WTC11 (cell line): ENCODE data around the gene ENPP7. TPM values are rescaled to one million over a fixed set of nuclear protein-coding genes. Genes with fewer than 3 reads are reported as not detected.

Experiments
- ATAC-seq: fragments of 200-7000 bp; cut with Tn5 transposase; 2 replicates; pipeline ENCODE4 v1.10.0; 2021; ENCODE audit warnings: mild to moderate bottlenecking, moderate library complexity
- CTCF ChIA-PET: fragments of 300-600 bp; sonication (Branson Sonifier 250); formaldehyde crosslinking; loops from one replicate; lab custom pipeline; 2021; ENCODE audit warnings: antibody characterized with exemption; lab: Charles Lee
- POLR2A ChIA-PET: fragments of 350-600 bp; sonication (Branson Sonifier 250); formaldehyde crosslinking; loops from one replicate; lab custom pipeline; 2021; ENCODE audit warnings: antibody characterized with exemption; lab: Charles Lee
- DNase-seq: peaks from one replicate; pipeline ENCODE4 v3.0.0; 2021; ENCODE audit warnings: low spot score
- H3K27ac Mint-ChIP-seq: 2 replicates; pipeline ENCODE4 v1.8.0; 2021; ENCODE audit warnings: mixed read lengths
- H3K27me3 Mint-ChIP-seq: 2 replicates; pipeline ENCODE4 v1.8.0; 2021; ENCODE audit warnings: low read depth, mild to moderate bottlenecking, moderate library complexity, mixed read lengths
- H3K36me3 Mint-ChIP-seq: 2 replicates; pipeline ENCODE4 v1.8.0; 2021; ENCODE audit warnings: mixed read lengths
- H3K4me1 Mint-ChIP-seq: 2 replicates; pipeline ENCODE4 v1.8.0; 2022; ENCODE audit warnings: mixed read lengths
- H3K4me3 Mint-ChIP-seq: 2 replicates; pipeline ENCODE4 v1.8.0; 2021; ENCODE audit warnings: mild to moderate bottlenecking, moderate library complexity, mixed read lengths
- H3K9me3 Mint-ChIP-seq: 2 replicates; pipeline ENCODE4 v1.8.0; 2021; ENCODE audit warnings: mixed read lengths
- CREB1 ChIP-seq: sonication (generic); formaldehyde crosslinking; IDR thresholded peaks from 2 replicates; pipeline ENCODE4 v1.8.0; 2023; ENCODE audit warnings: mild to moderate bottlenecking, missing genetic modification reagents
- CREM ChIP-seq: sonication (generic); formaldehyde crosslinking; IDR thresholded peaks from 2 replicates; pipeline ENCODE4 v1.8.1; 2022; ENCODE audit warnings: mild to moderate bottlenecking, missing genetic modification reagents, moderate library complexity
- GRHL2 ChIP-seq: fragments of 250-450 bp; sonication (Bioruptor Pico); IDR thresholded peaks from 2 replicates; pipeline ENCODE4 v1.8.0; 2022; ENCODE audit warnings: mild to moderate bottlenecking, moderate library complexity; ENCODE audit not compliant: insufficient replicate concordance, severe bottlenecking
- IRF2 ChIP-seq: sonication (generic); formaldehyde crosslinking; IDR thresholded peaks from 2 replicates; pipeline ENCODE4 v1.8.0; 2022; ENCODE audit warnings: low read depth, missing genetic modification reagents, borderline replicate concordance
- KAT7 ChIP-seq: sonication (generic); formaldehyde crosslinking; IDR thresholded peaks from 2 replicates; pipeline ENCODE4 v1.8.1; 2023; ENCODE audit warnings: missing genetic modification reagents, mild to moderate bottlenecking, borderline replicate concordance
- NFATC4 ChIP-seq: fragments of 250-450 bp; sonication (Bioruptor Pico); IDR thresholded peaks from 2 replicates; pipeline ENCODE4 v1.9.0; 2021; ENCODE audit warnings: mild to moderate bottlenecking
- PRRX2 ChIP-seq: fragments of 250-450 bp; sonication (Bioruptor Pico); IDR thresholded peaks from 2 replicates; pipeline ENCODE4 v1.8.0; 2021; ENCODE audit warnings: mild to moderate bottlenecking
- TCF7 ChIP-seq: sonication (generic); formaldehyde crosslinking; IDR thresholded peaks from 2 replicates; pipeline ENCODE4 v1.8.0; 2022; ENCODE audit warnings: mild to moderate bottlenecking, low read depth, missing genetic modification reagents, moderate library complexity
- ZNF121 ChIP-seq: sonication (generic); formaldehyde crosslinking; IDR thresholded peaks from 2 replicates; pipeline ENCODE4 v1.8.0; 2023; ENCODE audit warnings: missing genetic modification reagents
- ZNF232 ChIP-seq: sonication (generic); formaldehyde crosslinking; IDR thresholded peaks from 2 replicates; pipeline ENCODE4 v1.8.0; 2022; ENCODE audit warnings: mild to moderate bottlenecking, missing genetic modification reagents
- ZNF416 ChIP-seq: fragments of 250-450 bp; sonication (Bioruptor Pico); IDR thresholded peaks from 2 replicates; pipeline ENCODE4 v1.9.0; 2021; ENCODE audit warnings: mild to moderate bottlenecking, inconsistent platforms
- total RNA-seq: library from RNA; stranded (reverse); gene quantifications from 3 replicates; pipeline ENCODE4 v1.2.3, GENCODE V29; 2021
- TF ChIP-seq, protein P1 (sequence below): sonication (generic); formaldehyde crosslinking; IDR thresholded peaks from 2 replicates; pipeline ENCODE4 v1.8.1; 2022; ENCODE audit warnings: missing genetic modification reagents, borderline replicate concordance
- TF ChIP-seq, protein P2 (sequence below): fragments of 200-600 bp; IDR thresholded peaks from 2 replicates; pipeline ENCODE4 v1.8.0; 2022; ENCODE audit warnings: antibody characterized with exemption
- TF ChIP-seq, protein P3 (sequence below): fragments of 250-450 bp; sonication (Bioruptor Pico); IDR thresholded peaks from 2 replicates; pipeline ENCODE4 v1.9.0; 2021; ENCODE audit warnings: mild to moderate bottlenecking, borderline replicate concordance
- TF ChIP-seq, protein P4 (sequence below): fragments of 250-450 bp; sonication (Bioruptor Pico); IDR thresholded peaks from 2 replicates; pipeline ENCODE4 v1.9.0; 2021; ENCODE audit warnings: moderate library complexity, mild to moderate bottlenecking, inconsistent platforms, borderline replicate concordance

The ENPP7 gene
- total RNA-seq, 1 experiment from 2014 or later, result not detected

DNA sequence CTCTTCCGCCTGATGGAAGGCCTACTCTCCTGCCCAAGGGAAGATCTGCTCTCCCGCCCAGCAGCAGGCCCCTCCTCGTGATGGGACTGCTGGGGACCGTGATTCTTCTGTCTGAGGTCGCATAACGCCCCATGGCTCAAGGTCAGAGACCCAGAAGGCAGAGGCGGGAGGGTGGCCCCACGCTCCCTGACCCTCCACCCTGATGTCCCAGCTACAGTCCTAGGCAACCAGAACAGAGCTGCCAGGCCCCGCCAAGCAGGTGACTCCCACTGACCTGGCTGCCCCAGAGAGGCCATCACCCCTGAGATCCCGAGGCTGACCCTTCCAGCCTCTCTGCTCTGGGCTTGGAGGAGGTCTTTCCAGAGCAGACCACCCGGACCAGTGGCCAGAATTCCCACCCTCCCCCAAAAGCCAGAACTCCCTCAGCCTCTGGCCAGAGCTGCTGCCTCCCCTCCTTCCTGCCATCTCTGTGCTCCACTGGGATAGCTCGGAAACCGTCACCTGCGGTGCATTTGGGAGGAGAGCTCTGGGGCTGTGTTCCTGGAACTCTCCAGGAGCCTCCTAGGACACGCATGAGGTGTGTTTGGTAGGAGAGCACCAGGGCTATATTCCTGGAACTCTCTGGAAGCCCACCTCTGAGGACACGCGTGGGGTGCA is 7.3 kb downstream of the ENPP7 start:
- ChIA-PET POLR2A (no interaction called here), CTCF (interaction anchor here (0.7 to 5.6 kb wide), 4 partner anchors 15 to 98 kb away, joined by 3 to 65 read pairs (median 4); no protein-coding TSS in a partner anchor)
- ATAC-seq, result no peak
- Mint-ChIP-seq H3K27ac (no peak overlapping the region), H3K27me3 (peaks cover 36% of the 10 kb centered on the region), H3K9me3 (no peaks in the 10 kb centered on the region), H3K4me3 (no peak overlapping the region), H3K36me3 (no peaks in the 10 kb centered on the region), H3K4me1 (no peaks in the 10 kb centered on the region)
- no peak for TF ChIP-seq PRRX2
- TF ChIP-seq, protein P1, sequence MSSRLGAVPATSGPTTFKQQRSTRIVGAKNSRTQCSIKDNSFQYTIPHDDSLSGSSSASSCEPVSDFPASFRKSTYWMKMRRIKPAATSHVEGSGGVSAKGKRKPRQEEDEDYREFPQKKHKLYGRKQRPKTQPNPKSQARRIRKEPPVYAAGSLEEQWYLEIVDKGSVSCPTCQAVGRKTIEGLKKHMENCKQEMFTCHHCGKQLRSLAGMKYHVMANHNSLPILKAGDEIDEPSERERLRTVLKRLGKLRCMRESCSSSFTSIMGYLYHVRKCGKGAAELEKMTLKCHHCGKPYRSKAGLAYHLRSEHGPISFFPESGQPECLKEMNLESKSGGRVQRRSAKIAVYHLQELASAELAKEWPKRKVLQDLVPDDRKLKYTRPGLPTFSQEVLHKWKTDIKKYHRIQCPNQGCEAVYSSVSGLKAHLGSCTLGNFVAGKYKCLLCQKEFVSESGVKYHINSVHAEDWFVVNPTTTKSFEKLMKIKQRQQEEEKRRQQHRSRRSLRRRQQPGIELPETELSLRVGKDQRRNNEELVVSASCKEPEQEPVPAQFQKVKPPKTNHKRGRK (CRISPR knock-in tag), result no peak
- TF ChIP-seq KAT7 (CRISPR knock-in tag), result no peak
- TF ChIP-seq, protein P2, sequence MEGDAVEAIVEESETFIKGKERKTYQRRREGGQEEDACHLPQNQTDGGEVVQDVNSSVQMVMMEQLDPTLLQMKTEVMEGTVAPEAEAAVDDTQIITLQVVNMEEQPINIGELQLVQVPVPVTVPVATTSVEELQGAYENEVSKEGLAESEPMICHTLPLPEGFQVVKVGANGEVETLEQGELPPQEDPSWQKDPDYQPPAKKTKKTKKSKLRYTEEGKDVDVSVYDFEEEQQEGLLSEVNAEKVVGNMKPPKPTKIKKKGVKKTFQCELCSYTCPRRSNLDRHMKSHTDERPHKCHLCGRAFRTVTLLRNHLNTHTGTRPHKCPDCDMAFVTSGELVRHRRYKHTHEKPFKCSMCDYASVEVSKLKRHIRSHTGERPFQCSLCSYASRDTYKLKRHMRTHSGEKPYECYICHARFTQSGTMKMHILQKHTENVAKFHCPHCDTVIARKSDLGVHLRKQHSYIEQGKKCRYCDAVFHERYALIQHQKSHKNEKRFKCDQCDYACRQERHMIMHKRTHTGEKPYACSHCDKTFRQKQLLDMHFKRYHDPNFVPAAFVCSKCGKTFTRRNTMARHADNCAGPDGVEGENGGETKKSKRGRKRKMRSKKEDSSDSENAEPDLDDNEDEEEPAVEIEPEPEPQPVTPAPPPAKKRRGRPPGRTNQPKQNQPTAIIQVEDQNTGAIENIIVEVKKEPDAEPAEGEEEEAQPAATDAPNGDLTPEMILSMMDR, result no peak
- TF ChIP-seq, protein P3, sequence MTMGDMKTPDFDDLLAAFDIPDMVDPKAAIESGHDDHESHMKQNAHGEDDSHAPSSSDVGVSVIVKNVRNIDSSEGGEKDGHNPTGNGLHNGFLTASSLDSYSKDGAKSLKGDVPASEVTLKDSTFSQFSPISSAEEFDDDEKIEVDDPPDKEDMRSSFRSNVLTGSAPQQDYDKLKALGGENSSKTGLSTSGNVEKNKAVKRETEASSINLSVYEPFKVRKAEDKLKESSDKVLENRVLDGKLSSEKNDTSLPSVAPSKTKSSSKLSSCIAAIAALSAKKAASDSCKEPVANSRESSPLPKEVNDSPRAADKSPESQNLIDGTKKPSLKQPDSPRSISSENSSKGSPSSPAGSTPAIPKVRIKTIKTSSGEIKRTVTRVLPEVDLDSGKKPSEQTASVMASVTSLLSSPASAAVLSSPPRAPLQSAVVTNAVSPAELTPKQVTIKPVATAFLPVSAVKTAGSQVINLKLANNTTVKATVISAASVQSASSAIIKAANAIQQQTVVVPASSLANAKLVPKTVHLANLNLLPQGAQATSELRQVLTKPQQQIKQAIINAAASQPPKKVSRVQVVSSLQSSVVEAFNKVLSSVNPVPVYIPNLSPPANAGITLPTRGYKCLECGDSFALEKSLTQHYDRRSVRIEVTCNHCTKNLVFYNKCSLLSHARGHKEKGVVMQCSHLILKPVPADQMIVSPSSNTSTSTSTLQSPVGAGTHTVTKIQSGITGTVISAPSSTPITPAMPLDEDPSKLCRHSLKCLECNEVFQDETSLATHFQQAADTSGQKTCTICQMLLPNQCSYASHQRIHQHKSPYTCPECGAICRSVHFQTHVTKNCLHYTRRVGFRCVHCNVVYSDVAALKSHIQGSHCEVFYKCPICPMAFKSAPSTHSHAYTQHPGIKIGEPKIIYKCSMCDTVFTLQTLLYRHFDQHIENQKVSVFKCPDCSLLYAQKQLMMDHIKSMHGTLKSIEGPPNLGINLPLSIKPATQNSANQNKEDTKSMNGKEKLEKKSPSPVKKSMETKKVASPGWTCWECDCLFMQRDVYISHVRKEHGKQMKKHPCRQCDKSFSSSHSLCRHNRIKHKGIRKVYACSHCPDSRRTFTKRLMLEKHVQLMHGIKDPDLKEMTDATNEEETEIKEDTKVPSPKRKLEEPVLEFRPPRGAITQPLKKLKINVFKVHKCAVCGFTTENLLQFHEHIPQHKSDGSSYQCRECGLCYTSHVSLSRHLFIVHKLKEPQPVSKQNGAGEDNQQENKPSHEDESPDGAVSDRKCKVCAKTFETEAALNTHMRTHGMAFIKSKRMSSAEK (CRISPR knock-in tag), result no peak
- DNase-seq, result no peak

DNA sequence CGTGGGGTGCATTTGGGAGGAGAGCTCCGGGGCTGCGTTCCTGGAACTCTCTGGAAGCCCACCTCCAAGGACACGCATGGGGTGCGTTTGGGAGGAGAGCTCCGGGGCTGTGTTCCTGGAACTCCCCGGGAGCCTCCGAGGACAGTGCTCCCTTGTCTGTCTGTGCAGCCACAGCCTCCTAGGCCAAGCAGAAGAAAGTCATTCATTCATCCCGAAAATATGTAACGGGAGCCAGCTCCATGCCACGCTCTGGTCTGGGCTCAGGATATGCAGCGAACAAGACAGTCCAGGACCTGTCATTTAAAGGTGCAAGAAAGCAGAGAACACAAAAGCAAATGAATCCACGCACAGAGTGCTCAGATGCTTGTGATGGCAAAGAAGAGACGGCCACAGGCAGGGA is 7.9 kb downstream of the ENPP7 start:
- Mint-ChIP-seq H3K27me3 (peaks cover 40% of the 10 kb centered on the region), H3K27ac (no peak overlapping the region), H3K4me3 (no peak overlapping the region), H3K9me3 (no peaks in the 10 kb centered on the region), H3K36me3 (no peaks in the 10 kb centered on the region), H3K4me1 (no peaks in the 10 kb centered on the region)
- CTCF ChIA-PET, result interaction anchor here (0.7 to 9.3 kb wide), 5 partner anchors 16 to 97 kb away, joined by 3 to 165 read pairs (median 4); no protein-coding TSS in a partner anchor
- TF ChIP-seq NFATC4 (CRISPR knock-in tag), result no peak
- TF ChIP-seq TCF7, result no peak
- TF ChIP-seq ZNF416 (CRISPR knock-in tag), result no peak
- no peak for TF ChIP-seq GRHL2
- TF ChIP-seq, protein P4, sequence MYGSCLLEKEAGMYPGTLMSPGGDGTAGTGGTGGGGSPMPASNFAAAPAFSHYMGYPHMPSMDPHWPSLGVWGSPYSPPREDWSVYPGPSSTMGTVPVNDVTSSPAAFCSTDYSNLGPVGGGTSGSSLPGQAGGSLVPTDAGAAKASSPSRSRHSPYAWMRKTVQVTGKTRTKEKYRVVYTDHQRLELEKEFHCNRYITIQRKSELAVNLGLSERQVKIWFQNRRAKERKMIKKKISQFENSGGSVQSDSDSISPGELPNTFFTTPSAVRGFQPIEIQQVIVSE (CRISPR knock-in tag), result no peak
- TF ChIP-seq IRF2 (CRISPR knock-in tag), result no peak
- TF ChIP-seq CREM, result no peak
- TF ChIP-seq CREB1 (CRISPR knock-in tag), result no peak
- TF ChIP-seq ZNF232 (CRISPR knock-in tag), result no peak
- no peak for TF ChIP-seq ZNF121 (CRISPR knock-in tag)
- DNase-seq, result no peak
- no peak for ATAC-seq
- POLR2A ChIA-PET, result no interaction called here
